ENCODE results near the gene ARHGEF18.

ARHGEF18 gene

GRCh38 chr19:7383284-7383683, 34.5 kb downstream of the ARHGEF18 start:
- no peak for DNase-seq (ENCODE audit: low read depth in 1 of 2, low spot score in 1 of 2)

- no peak for DNase-seq (ENCODE audit: low read depth in 1 of 2, low spot score in 1 of 2)
Measured at GRCh38 chr19:7385062-7385461, 36.3 kb downstream of the ARHGEF18 start.

GRCh38 chr19:7386308-7386707, 37.6 kb downstream of the ARHGEF18 start:
- DNase-seq (ENCODE audit: low read depth in 1 of 2, low spot score in 1 of 2), result no peak

GRCh38 chr19:7386769-7387168, 38.0 kb downstream of the ARHGEF18 start:
- DNase-seq (ENCODE audit: low read depth in 1 of 2, low spot score in 1 of 2), result no peak

GRCh38 chr19:7391218-7391670, 42.5 kb downstream of the ARHGEF18 start:
- no peak for DNase-seq (ENCODE audit: low read depth in 1 of 2, low spot score in 1 of 2)

GRCh38 chr19:7393459-7393858, 44.7 kb downstream of the ARHGEF18 start:
- DNase-seq (ENCODE audit: low read depth in 1 of 2, low spot score in 1 of 2), result no peak

GRCh38 chr19:7393939-7394730, 45.4 kb downstream of the ARHGEF18 start:
- DNase-seq (ENCODE audit: low read depth in 1 of 2, low spot score in 1 of 2), result no peak

- DNase-seq (ENCODE audit: low read depth in 1 of 2, low spot score in 1 of 2), result peak; percentile 83 to 87
Measured at GRCh38 chr19:7394731-7395359, 46.1 kb downstream of the ARHGEF18 start.

- no peak for DNase-seq (ENCODE audit: low read depth in 1 of 2, low spot score in 1 of 2)
Measured at GRCh38 chr19:7395360-7396066, 46.8 kb downstream of the ARHGEF18 start.

GRCh38 chr19:7397687-7398086, 49.0 kb downstream of the ARHGEF18 start:
- DNase-seq (ENCODE audit: low read depth in 1 of 2, low spot score in 1 of 2), result no peak
